GM10248 (cell line): Measurements from ENCODE around the gene NFKBIB.
"Not testable (repeated sequence)": the region's sequence is repeated elsewhere in the genome, so short reads cannot be mapped to it uniquely, and the experiment has no call there.

ENCODE experiments used
- CTCF ChIA-PET: fragments of 300-600 bp; sonication (Branson Sonifier 250); formaldehyde crosslinking; extraction: SDS; loops from one replicate; lab custom pipeline; 2021; ENCODE audit warnings: antibody characterized with exemption; lab: Yijun Ruan, JAX
- POLR2A ChIA-PET: fragments of 350-650 bp; sonication (Branson Sonifier 250); formaldehyde crosslinking; extraction: SDS; loops from one replicate; lab custom pipeline; 2020; ENCODE audit warnings: antibody characterized with exemption; lab: Yijun Ruan, JAX
- DNase-seq: peaks from one replicate; pipeline ENCODE4 v3.0.0; 2012; ENCODE audit errors: extremely low spot score
- CTCF ChIP-seq: IDR thresholded peaks from 2 replicates; pipeline ENCODE4 v1.5.1; 2012; ENCODE audit warnings: mild to moderate bottlenecking, low read depth; ENCODE audit errors: extremely low read depth, missing control alignments, control extremely low read depth

NFKBIB gene

GRCh38 chr19:38880882-38881609 lies 18.7 kb upstream of the NFKBIB start:
- POLR2A ChIA-PET: no interaction called here
- no peak for DNase-seq
- CTCF ChIA-PET: interaction anchor here (1.5 to 3.9 kb wide), 2 partner anchors 11 kb away, joined by 8 to 34 read pairs; no protein-coding TSS in a partner anchor
- TF ChIP-seq CTCF: no peak

GRCh38 chr19:38883286-38883685 lies 16.5 kb upstream of the NFKBIB start:
- no peak for TF ChIP-seq CTCF
- ChIA-PET POLR2A (no interaction called here), CTCF (no interaction called here)
- no peak for DNase-seq

- CTCF ChIA-PET: interaction anchor here (4.6 kb wide), 1 partner anchor 8 kb away, joined by 64 read pairs; the partner anchor contains the start of gene RINL
- POLR2A ChIA-PET, DNase-seq: not testable (repeated sequence)
These were observed 15.1 kb upstream of the NFKBIB start for GRCh38 chr19:38884691-38885090.

- no peak for DNase-seq
- TF ChIP-seq CTCF: no peak
- ChIA-PET CTCF (interaction anchor here (1.2 to 4.6 kb wide), 8 partner anchors 8 to 411 kb away, joined by 3 to 64 read pairs (median 10); partner anchors contain the start of genes MRPS12, RINL and SARS2), POLR2A (no interaction called here)
These were observed 10.9 kb upstream of the NFKBIB start for GRCh38 chr19:38888876-38889275.

GRCh38 chr19:38889803-38890202 lies 10.0 kb upstream of the NFKBIB start:
- CTCF ChIA-PET: interaction anchor here (1.2 to 3.9 kb wide), 2 partner anchors 41 to 120 kb away, joined by 3 to 19 read pairs; partner anchors contain the start of genes MRPS12 and SARS2
- no peak for TF ChIP-seq CTCF
- no peak for DNase-seq
- POLR2A ChIA-PET: no interaction called here

GRCh38 chr19:38890686-38891085 lies 9.1 kb upstream of the NFKBIB start:
- ChIA-PET CTCF (no interaction called here), POLR2A (no interaction called here)
- no peak for TF ChIP-seq CTCF
- DNase-seq: no peak

- DNase-seq: no peak
- ChIA-PET POLR2A (no interaction called here), CTCF (interaction anchor here (0.7 to 2.4 kb wide), 3 partner anchors 8 to 22 kb away, joined by 3 to 5 read pairs (median 3); partner anchors contain the start of genes NFKBIB and SIRT2)
- TF ChIP-seq CTCF: no peak
These were observed 8.0 kb upstream of the NFKBIB start for GRCh38 chr19:38891771-38892170.
